Mucosa of rectum (tissue), 2 donors: ENCODE data around the gene AKAP9.
"Not testable (repeated sequence)": the region's sequence is repeated elsewhere in the genome, so short reads cannot be mapped to it uniquely, and the experiment has no call there.

Source experiments
- H3K27ac ChIP-seq, 2 donors: one replicate each; pipeline ENCODE4 v1.7.0; 2013; ENCODE audit warnings: inconsistent platforms in 2 of 2, low read depth in 2 of 2, low read length in 2 of 2
- H3K27me3 ChIP-seq, 2 donors: one replicate each; pipeline ENCODE4 v1.7.0; 2013; ENCODE audit warnings: low read length in 2 of 2; ENCODE audit not compliant: control insufficient read depth in 2 of 2, insufficient read depth in 2 of 2
- H3K36me3 ChIP-seq, 2 donors: one replicate each; pipeline ENCODE4 v1.7.0; 2013; ENCODE audit warnings: low read length in 2 of 2; ENCODE audit not compliant: control insufficient read depth in 2 of 2, insufficient read depth in 2 of 2
- H3K4me1 ChIP-seq, 2 donors: one replicate each; pipeline ENCODE4 v1.7.0; 2013; ENCODE audit warnings: low read length in 2 of 2, mild to moderate bottlenecking in 1 of 2; ENCODE audit not compliant: control insufficient read depth in 2 of 2, insufficient read depth in 2 of 2
- H3K4me3 ChIP-seq, 2 donors: one replicate each; pipeline ENCODE4 v1.7.0; 2013; ENCODE audit warnings: low read length in 2 of 2
- H3K9ac ChIP-seq, 2 donors: one replicate each; pipeline ENCODE4 v1.7.0; 2013; ENCODE audit warnings: low read length in 2 of 2, low read depth in 1 of 2, mild to moderate bottlenecking in 1 of 2
- H3K9me3 ChIP-seq, 2 donors: one replicate each; pipeline ENCODE4 v1.7.0; 2013; ENCODE audit warnings: low read length in 2 of 2; ENCODE audit not compliant: control insufficient read depth in 2 of 2
- donor health status: healthy.
- donor health status: Normal muscosa, but diverticular disease.

Gene AKAP9

GRCh38 chr7:92102862-92103261 is 162.2 kb downstream of the AKAP9 start:
- H3K36me3 ChIP-seq, result peaks cover 59 to 69% of the 10 kb centered on the region in 2 donors
- H3K9me3 ChIP-seq, H3K4me3 ChIP-seq, H3K9ac ChIP-seq, H3K27ac ChIP-seq, H3K4me1 ChIP-seq, H3K27me3 ChIP-seq: not testable (repeated sequence)

- peaks cover 38 to 55% of the 10 kb centered on the region in 2 donors for H3K36me3 ChIP-seq
Observed at GRCh38 chr7:92108821-92109220, 168.2 kb downstream of the AKAP9 start.

GRCh38 chr7:92110857-92111256 is 170.2 kb downstream of the AKAP9 start:
- peaks cover 30 to 48% of the 10 kb centered on the region in 2 donors for H3K36me3 ChIP-seq
- no peaks in the 10 kb centered on the region for H3K27me3 ChIP-seq
- H3K27ac ChIP-seq, result no peak overlapping the region

More at GRCh38 chr7:92108821-92109220, 168.2 kb downstream of the AKAP9 start:
- no peak overlapping the region for H3K27ac ChIP-seq
- H3K9me3 ChIP-seq, result no peaks in the 10 kb centered on the region
- H3K4me1 ChIP-seq, result no peaks in the 10 kb centered on the region
- no peak overlapping the region for H3K4me3 ChIP-seq
- H3K9ac ChIP-seq, result no peak overlapping the region
- H3K27me3 ChIP-seq, result no peaks in the 10 kb centered on the region

GRCh38 chr7:92115821-92116220 is 175.2 kb downstream of the AKAP9 start:
- no peak overlapping the region for H3K9ac ChIP-seq
- H3K27ac ChIP-seq, result no peak overlapping the region
- H3K4me3 ChIP-seq, result no peak overlapping the region
- no peaks in the 10 kb centered on the region for H3K4me1 ChIP-seq
- peaks cover 11 to 29% of the 10 kb centered on the region in 2 donors for H3K36me3 ChIP-seq
- H3K27me3 ChIP-seq, result no peaks in the 10 kb centered on the region
- no peaks in the 10 kb centered on the region for H3K9me3 ChIP-seq

More at GRCh38 chr7:92110857-92111256, 170.2 kb downstream of the AKAP9 start:
- no peak overlapping the region for H3K4me3 ChIP-seq
- no peaks in the 10 kb centered on the region for H3K9me3 ChIP-seq
- no peaks in the 10 kb centered on the region for H3K4me1 ChIP-seq
- no peak overlapping the region for H3K9ac ChIP-seq

GRCh38 chr7:92116949-92117348 is 176.3 kb downstream of the AKAP9 start:
- Histone ChIP-seq H3K27ac (no peak overlapping the region), H3K9me3 (no peaks in the 10 kb centered on the region), H3K27me3 (no peaks in the 10 kb centered on the region), H3K36me3 (peaks cover 17 to 26% of the 10 kb centered on the region in 2 donors), H3K4me1 (no peaks in the 10 kb centered on the region), H3K4me3 (no peak overlapping the region), H3K9ac (no peak overlapping the region)

- Histone ChIP-seq H3K9me3 (no peaks in the 10 kb centered on the region), H3K9ac (no peak overlapping the region), H3K27ac (no peak overlapping the region), H3K27me3 (no peaks in the 10 kb centered on the region), H3K4me1 (no peaks in the 10 kb centered on the region), H3K36me3 (peaks cover 34 to 38% of the 10 kb centered on the region in 2 donors), H3K4me3 (no peak overlapping the region)
Observed at GRCh38 chr7:92119213-92119759, 178.6 kb downstream of the AKAP9 start.

GRCh38 chr7:92121681-92122080 is 181.0 kb downstream of the AKAP9 start:
- Histone ChIP-seq H3K27me3 (no peaks in the 10 kb centered on the region), H3K4me1 (no peaks in the 10 kb centered on the region), H3K9ac (no peak overlapping the region), H3K4me3 (no peak overlapping the region), H3K36me3 (peaks cover 35 to 43% of the 10 kb centered on the region in 2 donors), H3K9me3 (no peaks in the 10 kb centered on the region), H3K27ac (no peak overlapping the region)

GRCh38 chr7:92131093-92131492 is 190.4 kb downstream of the AKAP9 start:
- Histone ChIP-seq H3K27me3 (no peaks in the 10 kb centered on the region), H3K4me1 (peaks cover 6 to 13% of the 10 kb centered on the region in 2 donors), H3K4me3 (no peak overlapping the region), H3K27ac (no peak overlapping the region), H3K36me3 (peaks cover 13 to 20% of the 10 kb centered on the region in 2 donors), H3K9me3 (no peaks in the 10 kb centered on the region), H3K9ac (no peak overlapping the region)

GRCh38 chr7:92131764-92132330 is 191.2 kb downstream of the AKAP9 start:
- Histone ChIP-seq H3K27me3 (no peaks in the 10 kb centered on the region), H3K9ac (no peak overlapping the region), H3K27ac (no peak overlapping the region), H3K9me3 (no peaks in the 10 kb centered on the region), H3K36me3 (peaks cover 13 to 20% of the 10 kb centered on the region in 2 donors), H3K4me1 (peaks cover 6 to 13% of the 10 kb centered on the region in 2 donors), H3K4me3 (no peak overlapping the region)

GRCh38 chr7:92133133-92133736 is 192.6 kb downstream of the AKAP9 start:
- H3K27ac ChIP-seq, result peak overlapping the region; percentile 96 to 98
- H3K36me3 ChIP-seq, result peaks cover 8 to 13% of the 10 kb centered on the region in 2 donors
- H3K4me1 ChIP-seq, result peaks cover 6 to 13% of the 10 kb centered on the region in 2 donors
- H3K9me3 ChIP-seq, result no peaks in the 10 kb centered on the region
- peak overlapping the region; percentile 81 to 94 for H3K4me3 ChIP-seq
- no peaks in the 10 kb centered on the region for H3K27me3 ChIP-seq
- peak overlapping the region; percentile 94 to 97 for H3K9ac ChIP-seq
